ENCODE measurements around the gene SYCN. TPM values are rescaled to one million over a fixed set of nuclear protein-coding genes. Genes with fewer than 3 reads are reported as not detected.
A peak's percentile ranks its signal among the peaks of the same experiment; 100 is the strongest.

The SYCN gene
- total RNA-seq, 6 donors from 2014 or later = 0.83 to 1.3 TPM; not detected in 4

- no peaks in the 10 kb centered on the region for H3K36me3 ChIP-seq
- H3K9me3 ChIP-seq = no peaks in the 10 kb centered on the region
- peaks cover 0 to 12% (median under 1%) of the 10 kb centered on the region in 4 donors for H3K4me1 ChIP-seq
- ATAC-seq (ENCODE audit: low FRiP score in 2 of 2) = no peak
- H3K4me3 ChIP-seq = no peak overlapping the region
- no peak for DNase-seq
- 43 to 60% methylated on average over 11 of the region's 11 CpGs for WGBS, 2 donors
- no peaks in the 10 kb centered on the region for H3K27me3 ChIP-seq
- H3K27ac ChIP-seq = no peak overlapping the region
- TF ChIP-seq CTCF (IDR thresholded peaks at IDR 0.05) = no peak
- no peak for TF ChIP-seq EP300 (IDR thresholded peaks at IDR 0.05)
- no peak for TF ChIP-seq POLR2AphosphoS5 (IDR thresholded peaks at IDR 0.05)
- TF ChIP-seq POLR2A (IDR thresholded peaks at IDR 0.05) = no peak
Observed at GRCh38 chr19:39190768-39191167, 13.3 kb downstream of the SYCN start.

- TF ChIP-seq POLR2A (IDR thresholded peaks at IDR 0.05) (no peak), CTCF (IDR thresholded peaks at IDR 0.05) (no peak), EP300 (IDR thresholded peaks at IDR 0.05) (no peak), POLR2AphosphoS5 (IDR thresholded peaks at IDR 0.05) (no peak)
- no peaks in the 10 kb centered on the region for H3K9me3 ChIP-seq
- DNase-seq (no peak), ATAC-seq (ENCODE audit: low FRiP score in 2 of 2) (no peak)
- peaks cover 0 to 9% (median 0%) of the 10 kb centered on the region in 4 donors for H3K4me1 ChIP-seq
- H3K4me3 ChIP-seq = no peak overlapping the region
- no peak overlapping the region for H3K27ac ChIP-seq
- H3K36me3 ChIP-seq = no peaks in the 10 kb centered on the region
- WGBS, 2 donors = 72 to 79% methylated on average over 6 of the region's 6 CpGs
- H3K27me3 ChIP-seq = no peaks in the 10 kb centered on the region
Observed at GRCh38 chr19:39188960-39189359, 15.1 kb downstream of the SYCN start.

GRCh38 chr19:39187552-39187943, 16.5 kb downstream of the SYCN start:
- H3K27me3 ChIP-seq = no peaks in the 10 kb centered on the region
- ATAC-seq (ENCODE audit: low FRiP score in 2 of 2) (peak in 1 of 2 donors; percentile 36), DNase-seq (no peak)
- H3K27ac ChIP-seq = no peak overlapping the region
- 33 to 49% methylated on average over 3 to 6 of the region's 8 CpGs for WGBS, 2 donors
- no peaks in the 10 kb centered on the region for H3K36me3 ChIP-seq
- TF ChIP-seq CTCF (IDR thresholded peaks at IDR 0.05) = peak in 1 of 6 experiments; percentile 31
- no peak for TF ChIP-seq POLR2AphosphoS5 (IDR thresholded peaks at IDR 0.05)
- H3K4me3 ChIP-seq = no peak overlapping the region
- peaks cover 0 to 9% (median 0%) of the 10 kb centered on the region in 4 donors for H3K4me1 ChIP-seq
- no peaks in the 10 kb centered on the region for H3K9me3 ChIP-seq

- WGBS, 2 donors = 87 to 92% methylated on average over 8 of the region's 8 CpGs
- DNase-seq (no peak), ATAC-seq (ENCODE audit: low FRiP score in 2 of 2) (no peak)
- Histone ChIP-seq H3K36me3 (peaks cover 0 to 6% (median 0%) of the 10 kb centered on the region in 4 donors), H3K27ac (no peak overlapping the region), H3K4me3 (no peak overlapping the region), H3K4me1 (peaks cover 0 to 9% (median 0%) of the 10 kb centered on the region in 4 donors), H3K27me3 (no peaks in the 10 kb centered on the region), H3K9me3 (no peaks in the 10 kb centered on the region)
- TF ChIP-seq EP300 (IDR thresholded peaks at IDR 0.05) (no peak), POLR2AphosphoS5 (IDR thresholded peaks at IDR 0.05) (no peak), CTCF (IDR thresholded peaks at IDR 0.05) (no peak), POLR2A (IDR thresholded peaks at IDR 0.05) (no peak)
Observed at GRCh38 chr19:39186391-39186790, 17.7 kb downstream of the SYCN start.

GRCh38 chr19:39183104-39183503, 21.0 kb downstream of the SYCN start:
- peaks cover 7 to 37% (median 24%) of the 10 kb centered on the region in 4 donors for H3K36me3 ChIP-seq
- H3K4me1 ChIP-seq = peaks cover 0 to 9% (median 0%) of the 10 kb centered on the region in 4 donors
- ATAC-seq (ENCODE audit: low FRiP score in 2 of 2) (no peak), DNase-seq (no peak)
- no peaks in the 10 kb centered on the region for H3K9me3 ChIP-seq
- no peaks in the 10 kb centered on the region for H3K27me3 ChIP-seq
- H3K27ac ChIP-seq = no peak overlapping the region
- TF ChIP-seq POLR2AphosphoS5 (IDR thresholded peaks at IDR 0.05) (no peak), CTCF (IDR thresholded peaks at IDR 0.05) (no peak), POLR2A (IDR thresholded peaks at IDR 0.05) (no peak), EP300 (IDR thresholded peaks at IDR 0.05) (no peak)
- WGBS, 2 donors = 91 to 93% methylated on average over 8 of the region's 8 CpGs
- no peak overlapping the region for H3K4me3 ChIP-seq

Measured in upper lobe of left lung (tissue), 6 donors.